ENCODE data around the gene SECISBP2L. TPM values are rescaled to one million over a fixed set of nuclear protein-coding genes. Genes with fewer than 3 reads are reported as not detected.

Gene SECISBP2L
- 10 to 100 TPM; 13.5 to 24.6 (median 19.5) TPM for total RNA-seq
- long read RNA-seq, partial matches to known transcripts, result 1 of 1 reads
- long read RNA-seq, other reads (novel, unspliced or antisense), result 0 of 1 reads

- peak; percentile 97 to 99 (median 97) for ATAC-seq
- peak; percentile 80 for TF ChIP-seq POLR2A (IDR thresholded peaks at IDR 0.05)
- peak in 3 of 4 donors; percentile 23 to 47 (median 33) for TF ChIP-seq CTCF (IDR thresholded peaks at IDR 0.05)
- Histone ChIP-seq H3K27me3 (no peaks in the 10 kb centered on the region), H3K4me3 (peak within 1 kb of the TSS; percentile 91 to 98 (median 93)), H3K9me3 (no peaks in the 10 kb centered on the region), H3K4me1 (peaks cover 0 to 18% (median 8%) of the 10 kb centered on the region in 4 donors), H3K36me3 (no peaks in the 10 kb centered on the region), H3K27ac (peak within 1 kb of the TSS; percentile 73 to 86 (median 74))
- 9% methylated on average over 15 of the region's 50 CpGs for WGBS (ENCODE audit: insufficient coverage, low coverage, low lambda C conversion rate, missing lambda C conversion rate)
- intact Hi-C loops (cut with DNase I), result no loop called here
- peak; percentile 94 to 96 (median 96) for DNase-seq
Observed at GRCh38 chr15:49046220-49047102, at the start of gene SECISBP2L. SECISBP2L (minus strand) TSS chr15:49046446; CDS start chr15:49046299, 147 bp downstream.

GRCh38 chr15:49094923-49095322 lies 48.7 kb upstream of the SECISBP2L start:
- no peak for TF ChIP-seq POLR2A (IDR thresholded peaks at IDR 0.05)
- H3K4me1 ChIP-seq, result peaks cover 0 to 18% (median 1%) of the 10 kb centered on the region in 4 donors
- no peak overlapping the region for H3K27ac ChIP-seq
- H3K9me3 ChIP-seq, result no peaks in the 10 kb centered on the region
- DNase-seq, result no peak
- intact Hi-C loops (cut with DNase I), result no loop called here
- no peaks in the 10 kb centered on the region for H3K36me3 ChIP-seq
- ATAC-seq, result no peak
- no peaks in the 10 kb centered on the region for H3K27me3 ChIP-seq
- WGBS (ENCODE audit: insufficient coverage, low coverage, low lambda C conversion rate, missing lambda C conversion rate), result 100% methylated on average over 1 of the region's 1 CpG
- no peak overlapping the region for H3K4me3 ChIP-seq

- Histone ChIP-seq H3K36me3 (no peaks in the 10 kb centered on the region), H3K27me3 (no peaks in the 10 kb centered on the region), H3K9me3 (no peaks in the 10 kb centered on the region), H3K4me1 (peaks cover 0 to 18% (median 1%) of the 10 kb centered on the region in 4 donors), H3K27ac (no peak overlapping the region), H3K4me3 (no peak overlapping the region)
- 89% methylated on average over 3 of the region's 4 CpGs for WGBS (ENCODE audit: insufficient coverage, low coverage, low lambda C conversion rate, missing lambda C conversion rate)
- no peak for TF ChIP-seq CTCF (IDR thresholded peaks at IDR 0.05)
- TF ChIP-seq POLR2A (IDR thresholded peaks at IDR 0.05), result no peak
- ATAC-seq (no peak), DNase-seq (no peak)
- intact Hi-C loops (cut with DNase I), result no loop called here
Observed at GRCh38 chr15:49093252-49094105, 47.2 kb upstream of the SECISBP2L start.

- no peak for TF ChIP-seq POLR2A (IDR thresholded peaks at IDR 0.05)
- no peak for TF ChIP-seq CTCF (IDR thresholded peaks at IDR 0.05)
- H3K27ac ChIP-seq, result no peak overlapping the region
- H3K9me3 ChIP-seq, result no peaks in the 10 kb centered on the region
- no peaks in the 10 kb centered on the region for H3K36me3 ChIP-seq
- H3K4me1 ChIP-seq, result peaks cover 0 to 12% (median 2%) of the 10 kb centered on the region in 4 donors
- DNase-seq (no peak), ATAC-seq (no peak)
- no peaks in the 10 kb centered on the region for H3K27me3 ChIP-seq
- intact Hi-C loops (cut with DNase I), result no loop called here
- H3K4me3 ChIP-seq, result no peak overlapping the region
- 60% methylated on average over 4 of the region's 4 CpGs for WGBS (ENCODE audit: insufficient coverage, low coverage, low lambda C conversion rate, missing lambda C conversion rate)
Observed at GRCh38 chr15:49088996-49089395, 42.8 kb upstream of the SECISBP2L start.

All from right lobe of liver (tissue), 6 donors.